Measurements from ENCODE around the gene IQSEC1. TPM values are rescaled to one million over a fixed set of nuclear protein-coding genes. Genes with fewer than 3 reads are reported as not detected.

IQSEC1 gene
- total RNA-seq, 2 donors from 2014 or later: 58.2 to 94.2 TPM

- DNase-seq (ENCODE audit: low spot score): no peak
- no peaks in the 10 kb centered on the region for H3K4me1 ChIP-seq (replicated peaks)
- 86% methylated on average over 3 of the region's 3 CpGs for WGBS
- no peaks in the 10 kb centered on the region for H3K9me3 ChIP-seq
- H3K27me3 ChIP-seq (replicated peaks; ENCODE audit: insufficient read depth): no peaks in the 10 kb centered on the region
- intact Hi-C loops (cut with DNase I): no loop called here
- no peaks in the 10 kb centered on the region for H3K36me3 ChIP-seq
- TF ChIP-seq CTCF (IDR thresholded peaks at IDR 0.05): no peak
- TF ChIP-seq POLR2AphosphoS5 (IDR thresholded peaks at IDR 0.05): no peak
- no peak for TF ChIP-seq POLR2A (IDR thresholded peaks at IDR 0.05)
- no peak overlapping the region for H3K27ac ChIP-seq
- H3K4me3 ChIP-seq: no peak overlapping the region
Observed at GRCh38 chr3:13050446-13050845, 22.8 kb downstream of the IQSEC1 start.

- Histone ChIP-seq H3K4me3 (no peak overlapping the region), H3K27ac (no peak overlapping the region), H3K4me1 (replicated peaks) (no peaks in the 10 kb centered on the region), H3K9me3 (no peaks in the 10 kb centered on the region), H3K36me3 (no peaks in the 10 kb centered on the region), H3K27me3 (replicated peaks; ENCODE audit: insufficient read depth) (no peaks in the 10 kb centered on the region)
- intact Hi-C loops (cut with DNase I): no loop called here
- no peak for TF ChIP-seq POLR2AphosphoS5 (IDR thresholded peaks at IDR 0.05)
- TF ChIP-seq POLR2A (IDR thresholded peaks at IDR 0.05): no peak
- no peak for TF ChIP-seq CTCF (IDR thresholded peaks at IDR 0.05)
- WGBS: 99% methylated on average over 6 of the region's 6 CpGs
- no peak for DNase-seq (ENCODE audit: low spot score)
Observed at GRCh38 chr3:13049400-13049799, 23.8 kb downstream of the IQSEC1 start.

GRCh38 chr3:13047296-13048165 is 25.7 kb downstream of the IQSEC1 start:
- Histone ChIP-seq H3K27me3 (replicated peaks; ENCODE audit: insufficient read depth) (no peaks in the 10 kb centered on the region), H3K4me1 (replicated peaks) (no peaks in the 10 kb centered on the region), H3K9me3 (no peaks in the 10 kb centered on the region), H3K4me3 (no peak overlapping the region), H3K27ac (no peak overlapping the region), H3K36me3 (no peaks in the 10 kb centered on the region)
- no peak for DNase-seq (ENCODE audit: low spot score)
- intact Hi-C loops (cut with DNase I): no loop called here
- 87% methylated on average over 10 of the region's 11 CpGs for WGBS
- TF ChIP-seq POLR2A (IDR thresholded peaks at IDR 0.05): no peak
- TF ChIP-seq POLR2AphosphoS5 (IDR thresholded peaks at IDR 0.05): no peak
- TF ChIP-seq CTCF (IDR thresholded peaks at IDR 0.05): no peak

- WGBS: 85% methylated on average over 15 of the region's 15 CpGs
Observed at GRCh38 chr3:13046569-13047274, 26.5 kb downstream of the IQSEC1 start.

More at GRCh38 chr3:13046569-13047274, 26.5 kb downstream of the IQSEC1 start:
- no peak overlapping the region for H3K27ac ChIP-seq
- no peaks in the 10 kb centered on the region for H3K27me3 ChIP-seq (replicated peaks; ENCODE audit: insufficient read depth)
- H3K9me3 ChIP-seq: no peaks in the 10 kb centered on the region
- H3K4me3 ChIP-seq: no peak overlapping the region
- intact Hi-C loops (cut with DNase I): no loop called here
- no peak for TF ChIP-seq CTCF (IDR thresholded peaks at IDR 0.05)
- no peak for TF ChIP-seq POLR2A (IDR thresholded peaks at IDR 0.05)
- no peak for TF ChIP-seq POLR2AphosphoS5 (IDR thresholded peaks at IDR 0.05)
- no peak for DNase-seq (ENCODE audit: low spot score)
- H3K36me3 ChIP-seq: no peaks in the 10 kb centered on the region
- no peaks in the 10 kb centered on the region for H3K4me1 ChIP-seq (replicated peaks)

All from prostate gland (tissue), 2 donors.